ENCODE data around the gene SH3PXD2B. TPM values are rescaled to one million over a fixed set of nuclear protein-coding genes. Genes with fewer than 3 reads are reported as not detected.

SH3PXD2B gene
- total and polyA plus RNA-seq, 8 donors, result 4.2 to 24.9 (median 11.0) TPM

DNA sequence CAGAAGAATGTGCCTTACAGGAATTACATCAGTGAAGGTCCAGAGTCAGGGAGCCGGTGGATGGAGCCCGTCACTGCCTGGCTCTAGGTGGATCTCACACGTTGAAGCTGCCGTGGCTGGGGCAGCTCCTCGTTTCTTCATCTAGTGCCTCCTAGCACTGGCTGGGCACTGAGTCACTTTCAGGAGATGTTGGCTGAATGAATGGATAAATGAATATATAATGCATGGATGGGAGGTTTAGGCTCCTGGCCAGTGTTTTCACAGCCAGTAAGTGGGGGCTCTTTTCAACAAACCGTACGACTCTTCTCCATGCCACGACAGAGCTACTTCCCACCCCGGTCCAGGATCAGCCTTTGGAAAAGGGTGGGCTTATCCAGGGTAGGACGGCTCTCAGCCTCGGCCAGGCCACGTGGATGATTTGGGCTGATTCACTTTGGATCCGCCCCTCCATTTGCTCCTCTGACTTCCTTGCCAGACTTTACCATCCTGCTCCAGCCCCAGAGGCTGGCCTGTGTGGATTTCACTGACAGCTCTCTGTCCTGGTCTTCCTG lies 1.3 kb upstream of the SH3PXD2B start:
- H3K27ac ChIP-seq, result no peak overlapping the region
- no peaks in the 10 kb centered on the region for H3K27me3 ChIP-seq
- FAIRE-seq (no peak), DNase-seq (peak in 1 of 6 donors; percentile 37), ATAC-seq (no peak)
- peaks cover 0 to 5% (median 3%) of the 10 kb centered on the region in 3 donors for H3K4me1 ChIP-seq
- intact Hi-C loops (cut with DNase I), result no loop called here
- 86% methylated on average over 13 of the region's 13 CpGs for WGBS, 2 donors
- TF ChIP-seq, protein P1, sequence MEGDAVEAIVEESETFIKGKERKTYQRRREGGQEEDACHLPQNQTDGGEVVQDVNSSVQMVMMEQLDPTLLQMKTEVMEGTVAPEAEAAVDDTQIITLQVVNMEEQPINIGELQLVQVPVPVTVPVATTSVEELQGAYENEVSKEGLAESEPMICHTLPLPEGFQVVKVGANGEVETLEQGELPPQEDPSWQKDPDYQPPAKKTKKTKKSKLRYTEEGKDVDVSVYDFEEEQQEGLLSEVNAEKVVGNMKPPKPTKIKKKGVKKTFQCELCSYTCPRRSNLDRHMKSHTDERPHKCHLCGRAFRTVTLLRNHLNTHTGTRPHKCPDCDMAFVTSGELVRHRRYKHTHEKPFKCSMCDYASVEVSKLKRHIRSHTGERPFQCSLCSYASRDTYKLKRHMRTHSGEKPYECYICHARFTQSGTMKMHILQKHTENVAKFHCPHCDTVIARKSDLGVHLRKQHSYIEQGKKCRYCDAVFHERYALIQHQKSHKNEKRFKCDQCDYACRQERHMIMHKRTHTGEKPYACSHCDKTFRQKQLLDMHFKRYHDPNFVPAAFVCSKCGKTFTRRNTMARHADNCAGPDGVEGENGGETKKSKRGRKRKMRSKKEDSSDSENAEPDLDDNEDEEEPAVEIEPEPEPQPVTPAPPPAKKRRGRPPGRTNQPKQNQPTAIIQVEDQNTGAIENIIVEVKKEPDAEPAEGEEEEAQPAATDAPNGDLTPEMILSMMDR (IDR thresholded peaks at IDR 0.05), result no peak
- H3K4me3 ChIP-seq, result no peak overlapping the region
- H3K36me3 ChIP-seq, result no peaks in the 10 kb centered on the region
- H3K9me3 ChIP-seq, result no peaks in the 10 kb centered on the region

DNA sequence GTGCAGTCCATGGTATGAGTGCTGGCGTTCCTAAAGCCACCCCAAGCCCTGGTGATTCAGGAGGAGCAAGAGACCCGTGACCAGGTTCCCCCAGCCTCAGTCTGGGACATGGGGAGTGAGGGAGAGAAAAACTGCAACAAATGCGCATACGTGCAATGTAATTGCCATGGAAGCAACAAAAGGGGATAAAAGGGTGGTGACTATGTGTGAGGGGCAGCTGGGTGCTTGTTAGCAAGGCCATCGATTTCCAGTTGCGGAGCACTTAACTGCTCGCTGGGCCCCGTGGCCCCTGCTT lies 709 bp upstream of the SH3PXD2B start:
- peaks cover 0 to 5% (median 3%) of the 10 kb centered on the region in 3 donors for H3K4me1 ChIP-seq
- peak in 1 of 6 donors; percentile 37 for DNase-seq
- no peak for FAIRE-seq

DNA sequence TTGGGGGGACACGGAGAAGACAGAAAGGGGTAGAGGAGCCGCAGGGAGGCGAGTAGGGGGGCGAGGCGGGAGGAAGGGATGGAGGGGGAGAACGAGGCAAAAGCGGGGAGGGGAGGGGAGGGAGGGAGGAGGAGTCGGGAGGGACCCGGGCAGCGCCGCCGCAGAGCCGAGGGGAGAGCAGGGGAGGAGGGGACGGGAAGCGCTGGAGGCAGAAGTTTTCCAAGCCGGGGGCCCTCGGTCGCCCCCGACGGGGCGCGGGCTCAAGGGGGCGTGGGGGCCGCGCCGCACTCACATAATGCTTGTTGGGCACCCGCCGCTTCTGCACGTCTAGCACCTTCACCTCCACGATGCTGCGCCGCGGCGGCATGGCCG lies 353 bp downstream of the SH3PXD2B start:
- 0 to 1% methylated on average over 8 to 35 of the region's 35 CpGs for WGBS, 2 donors
- no peaks in the 10 kb centered on the region for H3K36me3 ChIP-seq
- FAIRE-seq, result no peak
- peak overlapping the region; percentile 80 to 87 (median 82) for H3K4me3 ChIP-seq
- intact Hi-C loops (cut with DNase I), result no loop called here
- peak overlapping the region in 3 of 4 donors; percentile 28 to 75 (median 48) for H3K27ac ChIP-seq
- ATAC-seq, result peak; percentile 27 to 50 (median 42)
- peak; percentile 47 to 81 (median 66) for DNase-seq
- H3K9me3 ChIP-seq, result no peaks in the 10 kb centered on the region
- peaks cover 0 to 5% (median 3%) of the 10 kb centered on the region in 3 donors for H3K4me1 ChIP-seq
- H3K27me3 ChIP-seq, result no peaks in the 10 kb centered on the region
- TF ChIP-seq, protein P1 (IDR thresholded peaks at IDR 0.05), result no peak

More for the DNA sequence above, 709 bp upstream of the SH3PXD2B start:
- Histone ChIP-seq H3K9me3 (no peaks in the 10 kb centered on the region), H3K27me3 (no peaks in the 10 kb centered on the region), H3K4me3 (peak overlapping the region in 3 of 4 donors; percentile 27 to 84 (median 80)), H3K36me3 (no peaks in the 10 kb centered on the region), H3K27ac (no peak overlapping the region)
- 82 to 88% methylated on average over 8 of the region's 8 CpGs for WGBS, 2 donors
- ATAC-seq, result no peak
- intact Hi-C loops (cut with DNase I), result no loop called here
- TF ChIP-seq, protein P1 (IDR thresholded peaks at IDR 0.05), result no peak

DNA sequence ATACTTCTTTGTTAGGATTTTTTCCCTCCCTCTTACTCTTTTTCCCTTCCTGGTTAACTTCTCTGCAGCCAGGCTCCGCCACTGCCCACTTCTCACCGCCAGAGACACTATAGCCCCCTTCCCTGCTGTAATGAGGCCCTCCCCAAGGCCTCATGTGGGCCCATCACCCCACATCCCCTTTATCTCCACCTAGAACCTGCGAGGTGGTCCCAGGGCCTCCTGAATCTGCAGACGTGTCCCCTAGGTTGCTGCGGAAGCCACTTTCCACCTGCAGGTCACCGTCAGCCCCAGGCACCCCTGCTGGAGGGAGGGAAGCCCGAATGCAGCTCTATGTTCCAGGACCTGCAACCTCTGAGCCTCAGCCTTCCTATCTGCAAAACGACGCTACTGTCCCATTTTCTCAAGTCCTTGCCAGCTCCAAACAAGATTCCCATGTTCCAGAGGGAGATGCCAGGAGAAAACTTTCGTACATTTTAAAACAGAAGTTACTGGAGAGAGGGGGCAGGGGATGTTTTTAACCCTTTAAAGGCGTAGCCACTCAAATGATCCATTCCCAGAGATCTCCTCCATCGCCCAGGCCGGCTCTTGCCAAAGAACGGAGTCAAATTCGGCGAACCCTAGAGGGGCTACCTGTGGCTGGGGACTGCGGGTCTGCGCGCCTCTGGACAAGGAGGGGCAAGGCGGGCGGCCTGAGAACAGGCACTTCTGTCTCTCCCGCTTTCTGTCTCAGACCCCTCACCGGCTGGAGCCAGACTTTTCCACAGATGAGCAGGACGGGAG lies 929 bp downstream of the SH3PXD2B start:
- ATAC-seq (peak; percentile 39 to 62 (median 57)), DNase-seq (peak in 1 of 6 donors; percentile 38), FAIRE-seq (no peak)
- Histone ChIP-seq H3K4me3 (peak overlapping the region; percentile 80 to 87 (median 82)), H3K27me3 (no peaks in the 10 kb centered on the region), H3K4me1 (peaks cover 0 to 5% (median 3%) of the 10 kb centered on the region in 3 donors), H3K36me3 (no peaks in the 10 kb centered on the region), H3K27ac (peak overlapping the region; percentile 10 to 75 (median 44)), H3K9me3 (no peaks in the 10 kb centered on the region)
- TF ChIP-seq, protein P1 (IDR thresholded peaks at IDR 0.05), result peak in 2 of 4 donors; percentile 12 to 27
- intact Hi-C loops (cut with DNase I), result no loop called here
- WGBS, 2 donors, result 5 to 6% methylated on average over 24 of the region's 24 CpGs
